ENCODE data around the gene RPS19BP1. TPM values are rescaled to one million over a fixed set of nuclear protein-coding genes. Genes with fewer than 3 reads are reported as not detected.
"Not testable (repeated sequence)": the region's sequence is repeated elsewhere in the genome, so short reads cannot be mapped to it uniquely, and the experiment has no call there.

The RPS19BP1 gene
- total and polyA plus RNA-seq, 2 donors = 20.0 to 147 TPM

- H3K4me1 ChIP-seq (ENCODE audit: insufficient read depth) = no peaks in the 10 kb centered on the region
- no peaks in the 10 kb centered on the region for H3K36me3 ChIP-seq (ENCODE audit: insufficient read depth)
These were observed 12.8 kb downstream of the RPS19BP1 start for GRCh38 chr22:39519681-39520225.

GRCh38 chr22:39518996-39519680 is 13.4 kb downstream of the RPS19BP1 start:
- Histone ChIP-seq H3K4me1 (ENCODE audit: insufficient read depth) (no peaks in the 10 kb centered on the region), H3K27ac (ENCODE audit: low read depth) (peak overlapping the region; percentile 90), H3K36me3 (ENCODE audit: insufficient read depth) (no peaks in the 10 kb centered on the region), H3K4me3 (ENCODE audit: low read depth, low read length) (peak overlapping the region; percentile 89)
- WGBS = 8% methylated on average over 24 of the region's 24 CpGs
- DNase-seq (ENCODE audit: extremely low spot score) = no peak

More at GRCh38 chr22:39519681-39520225, 12.8 kb downstream of the RPS19BP1 start:
- DNase-seq (ENCODE audit: extremely low spot score) = peak; percentile 96
- Histone ChIP-seq H3K4me3 (ENCODE audit: low read depth, low read length) (peak overlapping the region; percentile 89), H3K27ac (ENCODE audit: low read depth) (peak overlapping the region; percentile 90)
- under 1% methylated on average over 47 of the region's 47 CpGs for WGBS

GRCh38 chr22:39518144-39518786 is 14.3 kb downstream of the RPS19BP1 start:
- DNase-seq (ENCODE audit: extremely low spot score) = no peak
- Histone ChIP-seq H3K36me3 (ENCODE audit: insufficient read depth) (no peaks in the 10 kb centered on the region), H3K4me3 (ENCODE audit: low read depth, low read length) (no peak overlapping the region), H3K4me1 (ENCODE audit: insufficient read depth) (no peaks in the 10 kb centered on the region), H3K27ac (ENCODE audit: low read depth) (no peak overlapping the region)
- WGBS = 40% methylated on average over 5 of the region's 5 CpGs

GRCh38 chr22:39517470-39517869 is 15.1 kb downstream of the RPS19BP1 start:
- WGBS = 84% methylated on average over 3 of the region's 3 CpGs
- no peaks in the 10 kb centered on the region for H3K36me3 ChIP-seq (ENCODE audit: insufficient read depth)
- H3K4me1 ChIP-seq (ENCODE audit: insufficient read depth) = no peaks in the 10 kb centered on the region
- no peak overlapping the region for H3K27ac ChIP-seq (ENCODE audit: low read depth)
- no peak for DNase-seq (ENCODE audit: extremely low spot score)
- H3K4me3 ChIP-seq (ENCODE audit: low read depth, low read length) = no peak overlapping the region

GRCh38 chr22:39515266-39516050 is 17.1 kb downstream of the RPS19BP1 start:
- H3K4me3 ChIP-seq (ENCODE audit: low read depth, low read length) = no peak overlapping the region
- H3K27ac ChIP-seq (ENCODE audit: low read depth) = no peak overlapping the region
- H3K36me3 ChIP-seq (ENCODE audit: insufficient read depth) = peaks cover 2% of the 10 kb centered on the region
- H3K4me1 ChIP-seq (ENCODE audit: insufficient read depth) = no peaks in the 10 kb centered on the region
- WGBS = 90% methylated on average over 12 of the region's 12 CpGs
- DNase-seq (ENCODE audit: extremely low spot score) = no peak

DNA sequence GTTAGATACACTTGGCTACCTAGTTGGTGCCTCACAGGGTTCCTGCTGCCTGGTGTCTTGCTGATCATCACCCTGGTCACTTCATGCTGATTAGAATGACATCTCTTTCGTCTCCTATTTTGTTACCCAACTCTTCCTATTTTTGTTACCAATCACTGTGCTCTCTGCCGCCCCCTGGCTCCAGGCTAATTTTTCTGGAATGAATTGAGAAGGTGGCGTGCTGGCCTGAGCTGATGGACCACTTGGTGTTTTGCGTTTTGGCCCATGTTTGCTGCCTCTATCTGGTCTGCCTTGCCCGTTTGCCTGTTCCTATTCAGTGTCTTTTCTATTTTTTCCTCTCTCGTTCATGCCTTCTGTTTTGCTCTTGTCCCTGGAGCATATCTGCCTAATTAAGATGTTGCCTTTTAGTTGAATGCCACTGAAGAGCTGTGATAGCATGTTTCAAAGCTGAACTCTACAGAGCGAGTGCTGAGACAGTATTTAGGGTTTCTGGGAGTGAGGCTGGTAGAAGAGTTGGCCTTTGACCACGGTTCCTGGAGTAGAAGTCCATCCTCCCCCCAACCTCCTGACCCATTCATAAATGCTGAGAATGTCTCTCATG is 18.1 kb downstream of the RPS19BP1 start:
- H3K27ac ChIP-seq (ENCODE audit: low read depth) = no peak overlapping the region
- H3K36me3 ChIP-seq (ENCODE audit: insufficient read depth) = peaks cover 2% of the 10 kb centered on the region
- no peak for DNase-seq (ENCODE audit: extremely low spot score)
- H3K4me1 ChIP-seq (ENCODE audit: insufficient read depth) = no peaks in the 10 kb centered on the region
- WGBS = 48% methylated on average over 8 of the region's 8 CpGs
- no peak overlapping the region for H3K4me3 ChIP-seq (ENCODE audit: low read depth, low read length)

- no peak for DNase-seq (ENCODE audit: extremely low spot score)
- 93% methylated on average over 18 of the region's 18 CpGs for WGBS
- Histone ChIP-seq H3K4me3 (ENCODE audit: low read depth, low read length) (no peak overlapping the region), H3K27ac (ENCODE audit: low read depth) (no peak overlapping the region), H3K36me3 (ENCODE audit: insufficient read depth) (peaks cover 2% of the 10 kb centered on the region), H3K4me1 (ENCODE audit: insufficient read depth) (no peaks in the 10 kb centered on the region)
These were observed 18.8 kb downstream of the RPS19BP1 start for GRCh38 chr22:39513791-39514190.

DNA sequence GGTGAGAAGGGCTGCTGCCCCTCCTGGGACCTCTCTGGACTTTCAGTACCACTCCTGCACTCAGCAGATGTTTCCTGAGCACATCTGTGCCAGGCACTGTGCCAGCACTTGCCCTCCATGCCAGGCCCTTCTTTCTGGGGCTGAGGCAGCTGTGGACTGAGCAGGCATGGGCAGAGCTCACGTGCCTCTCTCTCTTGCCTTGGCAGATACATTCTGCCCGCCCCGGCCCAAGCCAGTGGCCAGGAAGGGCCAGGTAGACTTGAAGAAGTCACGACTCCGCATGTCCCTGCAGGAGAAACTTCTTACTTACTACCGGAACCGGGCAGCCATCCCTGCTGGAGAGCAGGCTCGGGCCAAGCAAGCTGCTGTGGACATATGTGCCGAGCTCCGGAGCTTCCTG is 20.5 kb downstream of the RPS19BP1 start:
- H3K27ac ChIP-seq (ENCODE audit: low read depth) = no peak overlapping the region
- peaks cover 2% of the 10 kb centered on the region for H3K36me3 ChIP-seq (ENCODE audit: insufficient read depth)
- no peak for DNase-seq (ENCODE audit: extremely low spot score)
- WGBS = 90% methylated on average over 10 of the region's 10 CpGs
- no peak overlapping the region for H3K4me3 ChIP-seq (ENCODE audit: low read depth, low read length)
- H3K4me1 ChIP-seq (ENCODE audit: insufficient read depth) = no peaks in the 10 kb centered on the region

GRCh38 chr22:39511226-39511625 is 21.3 kb downstream of the RPS19BP1 start:
- no peak overlapping the region for H3K4me3 ChIP-seq (ENCODE audit: low read depth, low read length)
- no peaks in the 10 kb centered on the region for H3K4me1 ChIP-seq (ENCODE audit: insufficient read depth)
- no peak overlapping the region for H3K27ac ChIP-seq (ENCODE audit: low read depth)
- no peak for DNase-seq (ENCODE audit: extremely low spot score)
- H3K36me3 ChIP-seq (ENCODE audit: insufficient read depth) = peaks cover 2% of the 10 kb centered on the region
- WGBS = 94% methylated on average over 13 of the region's 13 CpGs

- no peak overlapping the region for H3K27ac ChIP-seq (ENCODE audit: low read depth)
- no peak for DNase-seq (ENCODE audit: extremely low spot score)
- WGBS = 91% methylated on average over 4 of the region's 4 CpGs
- H3K4me3 ChIP-seq (ENCODE audit: low read depth, low read length) = no peak overlapping the region
- peaks cover 2% of the 10 kb centered on the region for H3K36me3 ChIP-seq (ENCODE audit: insufficient read depth)
- H3K4me1 ChIP-seq (ENCODE audit: insufficient read depth) = no peaks in the 10 kb centered on the region
These were observed 21.9 kb downstream of the RPS19BP1 start for GRCh38 chr22:39510529-39511149.

- Histone ChIP-seq H3K4me1 (ENCODE audit: insufficient read depth) (no peaks in the 10 kb centered on the region), H3K4me3 (ENCODE audit: low read depth, low read length) (no peak overlapping the region), H3K27ac (ENCODE audit: low read depth) (no peak overlapping the region), H3K36me3 (ENCODE audit: insufficient read depth) (peaks cover 2% of the 10 kb centered on the region)
- 73% methylated on average over 4 of the region's 4 CpGs for WGBS
- DNase-seq (ENCODE audit: extremely low spot score) = no peak
These were observed 24.2 kb downstream of the RPS19BP1 start for GRCh38 chr22:39508393-39508792.

DNA sequence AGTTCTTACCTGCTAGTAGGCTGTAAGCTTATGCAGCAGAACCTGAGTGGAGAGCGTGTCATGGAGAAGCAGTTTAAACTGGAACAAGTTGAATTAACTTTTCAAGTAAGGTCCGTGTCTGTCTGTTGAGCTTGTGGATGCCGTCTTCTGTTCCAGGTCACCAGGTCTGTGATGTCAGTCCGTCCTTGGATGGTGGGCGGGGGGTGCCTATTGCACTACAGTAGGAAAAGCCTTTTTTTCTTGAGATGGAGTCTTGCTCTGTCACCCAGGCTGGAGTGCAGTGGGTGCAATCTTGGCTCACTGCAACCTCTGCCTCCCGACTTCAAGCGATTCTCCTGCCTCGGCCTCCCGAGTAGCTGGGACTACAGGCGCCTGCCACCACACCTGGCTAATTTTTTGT is 25.5 kb downstream of the RPS19BP1 start:
- not testable (repeated sequence) for H3K27ac ChIP-seq (ENCODE audit: low read depth); H3K4me1 ChIP-seq (ENCODE audit: insufficient read depth); H3K4me3 ChIP-seq (ENCODE audit: low read depth, low read length); H3K36me3 ChIP-seq (ENCODE audit: insufficient read depth); DNase-seq (ENCODE audit: extremely low spot score)
- 81% methylated on average over 10 of the region's 10 CpGs for WGBS

DNA sequence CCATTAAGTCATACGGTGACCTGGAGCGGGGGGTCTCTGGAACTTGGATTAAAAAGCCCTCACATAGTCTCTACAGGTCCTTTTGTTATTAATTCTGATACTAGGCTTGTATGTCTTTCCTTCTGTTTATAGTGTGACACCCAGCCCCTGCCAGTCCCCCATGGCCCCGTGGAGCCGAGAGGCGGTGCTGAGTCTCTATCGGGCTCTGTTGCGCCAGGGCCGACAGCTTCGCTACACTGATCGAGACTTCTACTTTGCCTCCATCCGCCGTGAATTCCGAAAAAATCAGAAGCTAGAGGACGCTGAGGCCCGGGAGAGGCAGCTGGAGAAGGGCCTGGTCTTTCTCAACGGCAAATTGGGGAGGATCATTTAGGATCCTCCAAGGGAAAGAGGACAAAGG is 28.5 kb downstream of the RPS19BP1 start:
- Histone ChIP-seq H3K27ac (ENCODE audit: low read depth) (no peak overlapping the region), H3K4me1 (ENCODE audit: insufficient read depth) (peaks cover 4% of the 10 kb centered on the region), H3K4me3 (ENCODE audit: low read depth, low read length) (no peak overlapping the region), H3K36me3 (ENCODE audit: insufficient read depth) (no peaks in the 10 kb centered on the region)
- no peak for DNase-seq (ENCODE audit: extremely low spot score)
- WGBS = 93% methylated on average over 16 of the region's 16 CpGs
